CD4-positive, alpha-beta T cell treated with Interleukin-6 at 100 ng/mL for 8 hours (primary cell): Measurements from ENCODE around the gene ATP2B1.

ENCODE experiments used
- DNase-seq: peaks from one replicate; pipeline ENCODE4 v3.0.0-alpha.2; 2020; ENCODE audit warnings: mixed read lengths, low spot score

ATP2B1 gene

GRCh38 chr12:89589753-89590152, 118.9 kb downstream of the ATP2B1 start:
- no peak for DNase-seq

GRCh38 chr12:89578499-89578898, 130.1 kb downstream of the ATP2B1 start:
- no peak for DNase-seq

- DNase-seq: no peak
Measured at GRCh38 chr12:89576572-89577220, 131.9 kb downstream of the ATP2B1 start.

- no peak for DNase-seq
Measured at GRCh38 chr12:89575374-89575773, 133.3 kb downstream of the ATP2B1 start.

- DNase-seq: no peak
Measured at GRCh38 chr12:89574736-89575208, 133.9 kb downstream of the ATP2B1 start.

- DNase-seq: no peak
Measured at GRCh38 chr12:89573051-89573810, 135.4 kb downstream of the ATP2B1 start.

- no peak for DNase-seq
Measured at GRCh38 chr12:89571491-89572195, 137.0 kb downstream of the ATP2B1 start.

GRCh38 chr12:89568484-89568883, 140.2 kb downstream of the ATP2B1 start:
- no peak for DNase-seq

GRCh38 chr12:89567691-89568239, 140.9 kb downstream of the ATP2B1 start:
- DNase-seq: no peak

GRCh38 chr12:89566615-89567014, 142.0 kb downstream of the ATP2B1 start:
- no peak for DNase-seq

- no peak for DNase-seq
Measured at GRCh38 chr12:89565002-89565401, 143.6 kb downstream of the ATP2B1 start.

- DNase-seq: no peak
Measured at GRCh38 chr12:89559753-89560152, 148.9 kb downstream of the ATP2B1 start.

- no peak for DNase-seq
Measured at GRCh38 chr12:89556976-89557375, 151.7 kb downstream of the ATP2B1 start.

- no peak for DNase-seq
Measured at GRCh38 chr12:89552376-89552775, 156.3 kb downstream of the ATP2B1 start.

- no peak for DNase-seq
Measured at GRCh38 chr12:89551747-89552146, 156.9 kb downstream of the ATP2B1 start.

- DNase-seq: no peak
Measured at GRCh38 chr12:89547101-89547500, 161.5 kb downstream of the ATP2B1 start.

- no peak for DNase-seq
Measured at GRCh38 chr12:89546151-89546550, 162.5 kb downstream of the ATP2B1 start.

GRCh38 chr12:89544681-89545184, 163.9 kb downstream of the ATP2B1 start:
- DNase-seq: no peak

- no peak for DNase-seq
Measured at GRCh38 chr12:89544022-89544421, 164.6 kb downstream of the ATP2B1 start.

- peak; percentile 66 for DNase-seq
Measured at GRCh38 chr12:89542912-89543592, 165.6 kb downstream of the ATP2B1 start.

GRCh38 chr12:89542236-89542635, 166.4 kb downstream of the ATP2B1 start:
- no peak for DNase-seq

- DNase-seq: no peak
Measured at GRCh38 chr12:89540586-89540985, 168.1 kb downstream of the ATP2B1 start.
